GM10248 (cell line): ENCODE data around the gene S100A3.

Experiments
- CTCF ChIA-PET: fragments of 300-600 bp; sonication (Branson Sonifier 250); formaldehyde crosslinking; extraction: SDS; loops from one replicate; lab custom pipeline; 2021; ENCODE audit warnings: antibody characterized with exemption; lab: Yijun Ruan, JAX
- POLR2A ChIA-PET: fragments of 350-650 bp; sonication (Branson Sonifier 250); formaldehyde crosslinking; extraction: SDS; loops from one replicate; lab custom pipeline; 2020; ENCODE audit warnings: antibody characterized with exemption; lab: Yijun Ruan, JAX
- DNase-seq: peaks from one replicate; pipeline ENCODE4 v3.0.0; 2012; ENCODE audit errors: extremely low spot score
- TF ChIP-seq, protein P1 (sequence below): IDR thresholded peaks from 2 replicates; pipeline ENCODE4 v1.5.1; 2012; ENCODE audit warnings: mild to moderate bottlenecking, low read depth; ENCODE audit errors: extremely low read depth, missing control alignments, control extremely low read depth

S100A3 gene

DNA sequence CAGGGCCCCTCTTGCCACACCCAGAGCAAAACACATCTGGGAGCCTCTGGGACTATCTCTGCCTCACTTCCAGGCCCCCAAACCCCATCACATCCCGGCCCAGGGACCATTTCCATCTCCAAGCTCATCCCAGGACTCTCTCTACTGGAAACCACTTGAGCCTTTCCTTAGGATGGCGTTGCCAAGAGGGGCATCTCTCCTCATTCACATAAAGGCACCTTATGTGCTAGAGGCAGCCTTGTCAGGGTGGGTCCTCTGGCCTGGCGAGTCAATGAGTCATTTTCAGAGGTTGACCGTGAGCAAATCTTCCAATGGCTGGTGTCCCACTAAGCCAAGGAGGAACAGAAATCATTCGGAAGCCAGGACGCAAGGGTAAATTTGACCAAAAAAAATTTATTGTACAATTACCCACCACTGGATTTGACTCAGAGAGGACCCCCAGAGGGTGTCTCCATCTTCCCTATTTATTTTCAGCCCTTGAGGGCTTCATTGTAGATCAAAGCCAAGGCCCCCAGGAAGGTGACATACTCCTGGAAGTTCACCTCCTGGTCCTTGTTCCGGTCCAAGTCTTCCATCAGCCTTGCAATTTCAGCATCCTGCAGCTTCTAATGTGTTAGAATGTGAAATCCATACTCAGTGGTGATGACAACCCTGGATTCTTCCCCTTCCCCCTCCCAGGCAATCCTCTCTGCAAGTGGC, 14.7 kb downstream of the S100A3 start:
- TF ChIP-seq, protein P1, sequence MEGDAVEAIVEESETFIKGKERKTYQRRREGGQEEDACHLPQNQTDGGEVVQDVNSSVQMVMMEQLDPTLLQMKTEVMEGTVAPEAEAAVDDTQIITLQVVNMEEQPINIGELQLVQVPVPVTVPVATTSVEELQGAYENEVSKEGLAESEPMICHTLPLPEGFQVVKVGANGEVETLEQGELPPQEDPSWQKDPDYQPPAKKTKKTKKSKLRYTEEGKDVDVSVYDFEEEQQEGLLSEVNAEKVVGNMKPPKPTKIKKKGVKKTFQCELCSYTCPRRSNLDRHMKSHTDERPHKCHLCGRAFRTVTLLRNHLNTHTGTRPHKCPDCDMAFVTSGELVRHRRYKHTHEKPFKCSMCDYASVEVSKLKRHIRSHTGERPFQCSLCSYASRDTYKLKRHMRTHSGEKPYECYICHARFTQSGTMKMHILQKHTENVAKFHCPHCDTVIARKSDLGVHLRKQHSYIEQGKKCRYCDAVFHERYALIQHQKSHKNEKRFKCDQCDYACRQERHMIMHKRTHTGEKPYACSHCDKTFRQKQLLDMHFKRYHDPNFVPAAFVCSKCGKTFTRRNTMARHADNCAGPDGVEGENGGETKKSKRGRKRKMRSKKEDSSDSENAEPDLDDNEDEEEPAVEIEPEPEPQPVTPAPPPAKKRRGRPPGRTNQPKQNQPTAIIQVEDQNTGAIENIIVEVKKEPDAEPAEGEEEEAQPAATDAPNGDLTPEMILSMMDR = no peak
- ChIA-PET CTCF (interaction anchor here (1.0 to 8.8 kb wide), 12 partner anchors 11 to 453 kb away, joined by 3 to 126 read pairs (median 6); partner anchors contain the start of genes S100A2, S100A3 and S100A4), POLR2A (no interaction called here)
- DNase-seq = no peak

DNA sequence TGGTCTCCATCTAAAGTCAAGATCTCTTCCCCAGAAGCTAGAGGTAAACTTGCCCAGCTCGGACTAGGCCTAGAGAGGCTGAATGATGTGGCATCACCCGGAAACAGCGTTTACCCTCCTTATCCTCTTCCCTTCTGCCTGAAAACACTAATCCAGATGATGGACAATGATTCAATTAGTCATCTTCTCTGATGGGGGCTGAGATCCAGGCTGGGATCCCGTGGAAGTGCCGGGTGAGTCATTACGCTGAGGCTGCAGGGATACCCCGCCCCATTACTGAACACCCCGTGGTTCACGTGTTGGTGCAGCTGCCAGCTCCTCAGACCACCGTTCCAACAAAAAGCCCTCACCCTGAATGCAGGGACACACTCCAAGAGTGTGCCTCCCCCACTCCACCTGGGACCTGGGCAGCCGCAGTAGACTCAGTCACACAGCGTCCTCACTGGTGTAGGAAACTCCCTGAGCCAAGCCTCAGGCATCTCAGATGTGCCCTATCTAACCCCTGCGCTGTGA, 15.3 kb downstream of the S100A3 start:
- TF ChIP-seq, protein P1 = no peak
- DNase-seq = no peak
- POLR2A ChIA-PET = no interaction called here
- CTCF ChIA-PET = interaction anchor here (0.8 to 8.8 kb wide), 15 partner anchors 8 to 95 kb away, joined by 3 to 126 read pairs (median 5); partner anchors contain the start of genes S100A13, S100A2, S100A3 and S100A4

DNA sequence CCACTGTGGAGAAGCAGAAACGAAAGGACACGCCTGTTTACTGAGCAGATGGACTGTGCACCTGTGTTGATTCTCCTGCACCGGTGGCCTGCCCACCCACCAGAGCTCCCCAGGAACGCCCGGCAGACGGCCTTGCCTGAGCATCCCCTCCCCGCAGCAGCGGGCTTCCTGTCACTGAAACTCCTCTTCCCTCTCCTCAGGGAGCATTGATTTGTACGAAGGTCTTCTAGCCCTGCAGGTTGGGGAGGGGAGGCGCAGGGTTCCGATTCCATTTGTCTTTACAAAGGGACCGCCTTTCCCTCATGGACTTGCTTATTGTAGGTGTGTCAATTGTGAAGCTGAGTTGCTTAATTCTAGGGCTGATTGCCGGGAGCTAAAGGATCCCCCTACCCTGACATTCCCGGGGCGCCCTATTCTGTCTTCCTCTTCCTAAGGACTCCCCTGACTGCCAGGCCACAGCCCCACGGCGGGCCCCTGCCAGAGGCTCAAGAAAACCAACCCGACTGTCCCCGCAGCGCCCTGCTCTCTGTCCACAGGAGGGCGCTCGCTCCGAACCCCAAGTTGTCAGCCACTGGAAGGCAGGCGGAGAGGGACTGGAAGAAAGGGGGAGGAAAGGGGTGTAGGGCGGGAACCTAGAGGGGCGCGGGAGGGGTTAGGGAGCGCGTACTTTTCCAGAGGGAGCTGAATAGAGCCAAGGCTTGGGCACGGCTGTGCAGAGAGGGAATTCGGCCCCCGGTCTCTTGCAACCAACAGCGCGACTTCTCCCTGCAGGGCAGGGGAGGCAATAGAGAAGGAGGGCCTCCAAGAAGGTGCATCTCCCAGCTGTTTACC, 16.1 kb downstream of the S100A3 start:
- DNase-seq = peak; percentile 83
- POLR2A ChIA-PET = no interaction called here
- TF ChIP-seq, protein P1 = peak; percentile 87
- CTCF ChIA-PET = interaction anchor here (0.6 to 8.8 kb wide), 25 partner anchors 8 to 210 kb away, joined by 3 to 126 read pairs (median 4); partner anchors contain the start of genes S100A13, S100A14, S100A2 and S100A3

DNA sequence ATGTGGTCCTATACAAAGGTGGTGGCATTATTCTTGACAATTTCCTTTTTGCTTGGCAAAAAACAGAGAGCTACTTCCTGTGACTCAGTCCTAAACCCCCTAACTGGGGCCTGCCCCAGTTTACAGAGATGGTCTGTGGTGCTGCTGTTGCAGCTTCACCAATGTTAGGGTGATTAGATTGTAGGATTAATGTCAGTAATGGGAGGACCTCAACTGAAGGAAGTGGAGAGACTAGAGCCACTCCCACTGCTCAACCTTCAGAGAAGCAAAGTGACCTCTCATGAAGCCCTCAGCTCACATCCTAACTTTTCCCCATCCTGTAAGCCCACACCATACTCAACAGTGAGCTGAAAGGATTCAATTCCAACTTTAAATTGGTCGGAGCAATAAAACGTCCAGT, 16.9 kb downstream of the S100A3 start:
- POLR2A ChIA-PET = no interaction called here
- DNase-seq = no peak
- TF ChIP-seq, protein P1 = no peak
- CTCF ChIA-PET = interaction anchor here (0.8 to 8.8 kb wide), 16 partner anchors 9 to 211 kb away, joined by 3 to 126 read pairs (median 6); partner anchors contain the start of genes S100A13, S100A14, S100A2 and S100A3

DNA sequence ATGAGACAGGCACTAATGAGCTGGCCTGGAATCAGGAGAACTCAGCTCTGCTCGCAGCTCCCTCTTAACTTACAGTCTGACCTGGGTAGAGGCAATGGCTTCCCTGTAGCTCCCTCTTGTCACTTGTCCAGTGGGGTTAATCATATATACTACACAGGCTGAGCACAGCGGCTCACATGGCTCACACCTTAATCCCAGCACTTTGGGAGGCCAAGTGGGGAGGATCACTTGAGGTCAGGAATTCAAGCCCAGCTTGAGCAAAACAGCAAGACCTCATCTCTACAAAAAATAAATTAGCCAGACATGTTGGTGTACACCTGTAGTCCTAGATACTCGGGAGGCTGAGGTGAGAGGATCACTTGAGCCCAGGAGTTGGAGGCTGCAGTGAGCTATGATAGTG, 17.4 kb downstream of the S100A3 start:
- no peak for DNase-seq
- CTCF ChIA-PET = interaction anchor here (1.1 to 8.8 kb wide), 13 partner anchors 9 to 212 kb away, joined by 3 to 126 read pairs (median 8); partner anchors contain the start of genes S100A13, S100A2, S100A3 and S100A4
- POLR2A ChIA-PET = no interaction called here
- TF ChIP-seq, protein P1 = no peak

DNA sequence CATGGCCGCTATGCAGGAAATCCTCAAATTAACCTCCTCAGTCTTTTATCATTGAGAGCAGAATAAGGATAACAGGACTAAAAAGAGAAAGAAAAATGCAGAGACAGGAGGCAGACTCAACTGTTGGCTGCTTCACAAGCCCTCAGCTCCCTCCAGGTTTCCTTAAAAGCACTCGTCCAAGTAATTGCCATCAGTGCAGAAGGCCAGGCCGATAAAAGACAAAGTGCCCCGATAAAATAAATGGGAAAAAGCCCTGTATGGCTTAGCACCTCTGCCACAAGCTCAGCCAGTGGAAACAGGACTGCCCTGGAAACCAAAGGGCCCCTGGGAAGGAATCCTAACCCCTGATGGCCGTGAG, 21.4 kb downstream of the S100A3 start:
- CTCF ChIA-PET = interaction anchor here (0.7 to 2.4 kb wide), 6 partner anchors 13 to 45 kb away, joined by 3 to 7 read pairs (median 4); partner anchors contain the start of gene S100A5
- TF ChIP-seq, protein P1 = no peak
- no peak for DNase-seq
- POLR2A ChIA-PET = no interaction called here
